DOHH2 (cell line): ENCODE data around the gene PTPRN2.
"Not testable (repeated sequence)": the region's sequence is repeated elsewhere in the genome, so short reads cannot be mapped to it uniquely, and the experiment has no call there.

Experiments
- H3F3A ChIP-seq: fragments of 200-600 bp; sonication (generic), shearing (Covaris generic); 2 replicates; pipeline ENCODE4 v1.6.0; 2016; ENCODE audit warnings: antibody characterized with exemption, mild to moderate bottlenecking; ENCODE audit not compliant: control insufficient read depth, insufficient read depth
- H3K27ac ChIP-seq: fragments of 200-600 bp; sonication (generic); 2 replicates; pipeline ENCODE4 v1.5.1; 2014; ENCODE audit warnings: low read depth, mild to moderate bottlenecking, low read length, moderate library complexity
- H3K27me3 ChIP-seq: fragments of 200-600 bp; sonication (generic); 2 replicates; pipeline ENCODE4 v1.6.1; 2014; ENCODE audit warnings: mild to moderate bottlenecking, low read length, mixed read lengths; ENCODE audit not compliant: control insufficient read depth
- H3K36me3 ChIP-seq: fragments of 200-600 bp; sonication (generic); 2 replicates; pipeline ENCODE4 v1.6.1; 2014; ENCODE audit warnings: mild to moderate bottlenecking, low read length, moderate library complexity, mixed read lengths; ENCODE audit not compliant: control insufficient read depth
- H3K4me1 ChIP-seq: fragments of 200-600 bp; sonication (generic); 2 replicates; pipeline ENCODE4 v1.6.1; 2014; ENCODE audit warnings: mild to moderate bottlenecking, low read length, mixed read lengths; ENCODE audit not compliant: control insufficient read depth
- H3K4me2 ChIP-seq: fragments of 200-600 bp; sonication (generic); 2 replicates; pipeline ENCODE4 v1.6.0; 2014; ENCODE audit warnings: mild to moderate bottlenecking, low read length, moderate library complexity
- H3K4me3 ChIP-seq: fragments of 200-600 bp; sonication (generic); 2 replicates; pipeline ENCODE4 v1.5.1; 2014; ENCODE audit warnings: mild to moderate bottlenecking, low read length, mixed read lengths
- H3K79me2 ChIP-seq: fragments of 200-600 bp; sonication (generic); 2 replicates; pipeline ENCODE4 v1.6.1; 2014; ENCODE audit warnings: mild to moderate bottlenecking, low read length, mixed read lengths; ENCODE audit not compliant: control insufficient read depth
- H3K9me2 ChIP-seq: fragments of 200-600 bp; sonication (generic); replicated peaks from 2 replicates; pipeline ENCODE4 v1.6.1; 2014; ENCODE audit warnings: mild to moderate bottlenecking, low read length, mixed read lengths; ENCODE audit not compliant: control insufficient read depth
- H3K9me3 ChIP-seq: fragments of 200-600 bp; sonication (generic); 2 replicates; pipeline ENCODE4 v1.6.1; 2014; ENCODE audit warnings: antibody characterized with exemption, low read length, mixed read lengths; ENCODE audit not compliant: control insufficient read depth, insufficient read depth
- H4K20me1 ChIP-seq: fragments of 200-600 bp; sonication (generic); 2 replicates; pipeline ENCODE4 v1.6.0; 2014; ENCODE audit warnings: low read depth, mild to moderate bottlenecking, antibody characterized with exemption, low read length, moderate library complexity; ENCODE audit not compliant: control insufficient read depth, insufficient read depth
- CTCF ChIP-seq: fragments of 200-600 bp; sonication (generic); IDR thresholded peaks from one replicate; pipeline ENCODE4 v1.5.1; 2014; ENCODE audit warnings: antibody characterized with exemption, mild to moderate bottlenecking, low read depth, low read length; ENCODE audit not compliant: poor library complexity, severe bottlenecking
- EZH2phosphoT487 ChIP-seq: fragments of 200-600 bp; sonication (generic); IDR thresholded peaks from 2 replicates; pipeline ENCODE4 v1.6.1; 2017; ENCODE audit warnings: borderline replicate concordance, mild to moderate bottlenecking, antibody characterized with exemption, low read length, moderate library complexity, mixed read lengths

The PTPRN2 gene

DNA sequence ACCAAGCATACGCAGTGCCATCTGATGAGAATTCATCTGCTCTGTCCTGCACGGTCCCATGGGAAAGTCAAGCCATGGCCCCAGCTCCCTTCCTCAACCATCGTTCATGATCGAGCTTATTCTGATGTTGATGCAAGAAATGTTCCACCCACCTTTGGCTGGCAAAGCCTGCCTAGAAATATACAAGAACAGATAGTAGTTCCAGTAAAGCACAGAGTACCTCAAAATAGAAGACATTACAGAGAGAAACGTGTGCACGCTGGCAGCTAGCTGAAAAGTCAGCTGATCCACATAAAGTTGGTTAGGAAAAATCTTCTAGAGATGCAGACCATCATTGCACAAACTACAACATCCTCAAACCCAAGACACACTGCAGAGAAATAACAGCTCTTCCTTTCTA is 127.0 kb downstream of the PTPRN2 start:
- Histone ChIP-seq H3K4me2 (no peak overlapping the region), H3K4me3 (no peak overlapping the region), H3K9me3 (peaks cover 21% of the 10 kb centered on the region; the same call in 1 of the 2 replicates), H3K36me3 (no peaks in the 10 kb centered on the region), H3K27ac (no peak overlapping the region), H3K79me2 (no peaks in the 10 kb centered on the region), H3F3A (no peaks in the 10 kb centered on the region), H3K4me1 (no peaks in the 10 kb centered on the region), H3K27me3 (no peaks in the 10 kb centered on the region), H3K9me2 (no peaks in the 10 kb centered on the region), H4K20me1 (no peaks in the 10 kb centered on the region)
- TF ChIP-seq EZH2phosphoT487 (no peak), CTCF (no peak)

DNA sequence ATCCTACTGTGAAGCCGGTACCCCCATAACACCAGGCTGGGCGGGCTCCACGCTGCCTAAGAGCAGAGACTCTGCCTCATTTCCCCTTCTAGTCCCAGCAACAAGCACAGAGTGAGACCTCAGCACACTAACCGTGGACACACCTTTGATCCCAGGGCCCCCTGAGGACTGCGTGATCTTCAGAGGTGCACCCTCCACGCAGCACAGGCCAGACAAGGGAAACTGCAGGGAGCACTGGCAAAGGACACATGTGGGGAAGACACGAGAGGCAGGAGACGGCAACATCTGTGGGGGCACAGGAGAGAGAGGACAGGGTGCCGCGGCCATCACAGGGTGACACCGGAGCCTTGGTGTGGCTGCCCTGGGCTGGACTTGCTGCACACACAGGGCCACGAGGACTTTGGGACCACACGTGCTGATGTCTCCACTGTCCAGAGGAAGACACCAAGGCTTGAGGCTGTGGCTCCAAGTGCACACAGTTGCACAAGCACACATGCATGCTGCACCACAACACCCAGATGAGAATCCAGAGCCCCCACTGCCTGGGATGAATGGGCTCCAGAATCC is 128.8 kb downstream of the PTPRN2 start:
- H3K27ac ChIP-seq: no peak overlapping the region
- H3K79me2 ChIP-seq: no peaks in the 10 kb centered on the region
- no peaks in the 10 kb centered on the region for H3K27me3 ChIP-seq
- TF ChIP-seq EZH2phosphoT487 (no peak), CTCF (no peak)
- H3K9me2 ChIP-seq: no peaks in the 10 kb centered on the region
- no peaks in the 10 kb centered on the region for H4K20me1 ChIP-seq
- no peaks in the 10 kb centered on the region for H3K36me3 ChIP-seq
- H3K4me1 ChIP-seq: no peaks in the 10 kb centered on the region
- no peak overlapping the region for H3K4me3 ChIP-seq
- H3F3A ChIP-seq: no peaks in the 10 kb centered on the region
- peaks cover 26% of the 10 kb centered on the region; the same call in 1 of the 2 replicates for H3K9me3 ChIP-seq
- no peak overlapping the region for H3K4me2 ChIP-seq

GRCh38 chr7:158458096-158458495 is 129.5 kb downstream of the PTPRN2 start:
- Histone ChIP-seq H3K4me1 (no peaks in the 10 kb centered on the region), H3K4me3 (no peak overlapping the region), H3K36me3 (no peaks in the 10 kb centered on the region), H3K79me2 (no peaks in the 10 kb centered on the region), H3F3A (no peaks in the 10 kb centered on the region), H4K20me1 (no peaks in the 10 kb centered on the region), H3K9me3 (peaks cover 26% of the 10 kb centered on the region; the same call in 1 of the 2 replicates), H3K9me2 (no peaks in the 10 kb centered on the region), H3K4me2 (no peak overlapping the region), H3K27me3 (no peaks in the 10 kb centered on the region), H3K27ac (no peak overlapping the region)
- no peak for TF ChIP-seq CTCF
- no peak for TF ChIP-seq EZH2phosphoT487

DNA sequence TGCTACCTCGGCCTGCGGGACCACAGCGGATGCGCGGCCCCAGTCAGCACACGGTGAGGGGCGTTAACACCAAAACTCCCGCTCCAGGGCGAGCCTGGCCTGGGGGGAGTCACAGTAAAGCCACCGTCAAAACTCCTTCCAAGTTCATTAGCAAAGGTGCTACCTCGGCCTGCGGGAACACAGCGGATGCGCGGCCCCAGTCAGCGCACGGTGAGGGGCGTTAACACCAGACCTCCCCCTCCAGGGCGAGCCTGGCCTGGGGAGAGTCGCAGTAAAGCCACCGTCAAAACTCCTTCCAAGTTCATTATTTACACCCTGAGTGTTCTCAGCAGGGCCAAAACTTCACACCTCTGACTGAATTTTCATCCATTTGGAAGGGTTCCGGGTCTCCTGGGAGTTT is 130.0 kb downstream of the PTPRN2 start:
- not testable (repeated sequence) for H3K4me1 ChIP-seq, H4K20me1 ChIP-seq, H3F3A ChIP-seq, H3K4me3 ChIP-seq, H3K27ac ChIP-seq, H3K9me2 ChIP-seq, H3K36me3 ChIP-seq, H3K27me3 ChIP-seq, H3K79me2 ChIP-seq, H3K4me2 ChIP-seq
- peaks cover 26% of the 10 kb centered on the region; the same call in 1 of the 2 replicates for H3K9me3 ChIP-seq
